Measurements from ENCODE around the gene SMS. TPM values are rescaled to one million over a fixed set of nuclear protein-coding genes. Genes with fewer than 3 reads are reported as not detected.

The SMS gene
- total RNA-seq, 2 experiments from 2014 or later: 89.0 to 91.8 TPM

GRCh38 chrX:21970326-21970725 lies 29.8 kb downstream of the SMS start:
- ChIA-PET CTCF (no interaction called here), POLR2A (no interaction called here)
- no peak overlapping the region for H3K4me3 Mint-ChIP-seq
- H3K9me3 Mint-ChIP-seq (ENCODE audit: insufficient read depth): no peaks in the 10 kb centered on the region
- ATAC-seq: no peak
- peaks cover 32% of the 10 kb centered on the region for H3K4me1 Mint-ChIP-seq (ENCODE audit: low read depth)
- no peak overlapping the region for H3K27ac Mint-ChIP-seq
- H3K36me3 Mint-ChIP-seq (ENCODE audit: low read depth): peaks cover 36% of the 10 kb centered on the region
- H3K27me3 Mint-ChIP-seq (ENCODE audit: low read depth): no peaks in the 10 kb centered on the region
- no peak for DNase-seq

- POLR2A ChIA-PET: no interaction called here
- Mint-ChIP-seq H3K9me3 (ENCODE audit: insufficient read depth) (no peaks in the 10 kb centered on the region), H3K36me3 (ENCODE audit: low read depth) (peaks cover 42% of the 10 kb centered on the region), H3K27me3 (ENCODE audit: low read depth) (no peaks in the 10 kb centered on the region), H3K4me1 (ENCODE audit: low read depth) (peaks cover 35% of the 10 kb centered on the region), H3K27ac (peak overlapping the region; percentile 95), H3K4me3 (no peak overlapping the region)
- CTCF ChIA-PET: interaction anchor here (0.6 to 4.6 kb wide), 4 partner anchors 13 to 133 kb away, joined by 3 to 36 read pairs (median 12); partner anchors contain the start of gene MBTPS2
- DNase-seq (no peak), ATAC-seq (no peak)
Observed at GRCh38 chrX:21972046-21972445, 31.5 kb downstream of the SMS start.

- Mint-ChIP-seq H3K27me3 (ENCODE audit: low read depth) (no peaks in the 10 kb centered on the region), H3K9me3 (ENCODE audit: insufficient read depth) (no peaks in the 10 kb centered on the region), H3K4me3 (peak overlapping the region; percentile 36), H3K36me3 (ENCODE audit: low read depth) (peaks cover 41% of the 10 kb centered on the region), H3K27ac (peak overlapping the region; percentile 95), H3K4me1 (ENCODE audit: low read depth) (peaks cover 35% of the 10 kb centered on the region)
- ChIA-PET POLR2A (interaction anchor here (2.0 kb wide), 1 partner anchor 132 kb away, joined by 5 read pairs; no protein-coding TSS in a partner anchor), CTCF (interaction anchor here (0.6 to 4.6 kb wide), 6 partner anchors 12 to 163 kb away, joined by 3 to 36 read pairs (median 4); partner anchors contain the start of gene MBTPS2)
- DNase-seq (peak; percentile 66), ATAC-seq (peak; percentile 89)
Observed at GRCh38 chrX:21972721-21973120, 32.2 kb downstream of the SMS start.

GRCh38 chrX:21973321-21974010 lies 33.0 kb downstream of the SMS start:
- DNase-seq (no peak), ATAC-seq (no peak)
- Mint-ChIP-seq H3K4me1 (ENCODE audit: low read depth) (peaks cover 35% of the 10 kb centered on the region), H3K4me3 (peak overlapping the region; percentile 68), H3K27ac (peak overlapping the region; percentile 95), H3K36me3 (ENCODE audit: low read depth) (peaks cover 44% of the 10 kb centered on the region), H3K9me3 (ENCODE audit: insufficient read depth) (no peaks in the 10 kb centered on the region), H3K27me3 (ENCODE audit: low read depth) (no peaks in the 10 kb centered on the region)
- CTCF ChIA-PET: interaction anchor here (1.0 to 4.6 kb wide), 6 partner anchors 11 to 448 kb away, joined by 3 to 36 read pairs (median 4); partner anchors contain the start of gene MBTPS2
- POLR2A ChIA-PET: interaction anchor here (1.6 to 2.0 kb wide), 2 partner anchors 32 to 133 kb away, joined by 3 to 5 read pairs; no protein-coding TSS in a partner anchor

GRCh38 chrX:21974011-21974385 lies 33.5 kb downstream of the SMS start:
- Mint-ChIP-seq H3K27me3 (ENCODE audit: low read depth) (no peaks in the 10 kb centered on the region), H3K4me3 (peak overlapping the region; percentile 68), H3K4me1 (ENCODE audit: low read depth) (peaks cover 35% of the 10 kb centered on the region), H3K9me3 (ENCODE audit: insufficient read depth) (no peaks in the 10 kb centered on the region), H3K27ac (peak overlapping the region; percentile 95), H3K36me3 (ENCODE audit: low read depth) (peaks cover 45% of the 10 kb centered on the region)
- ChIA-PET CTCF (interaction anchor here (0.9 to 4.6 kb wide), 7 partner anchors 11 to 448 kb away, joined by 3 to 36 read pairs (median 3); partner anchors contain the start of gene MBTPS2), POLR2A (interaction anchor here (1.6 to 2.0 kb wide), 2 partner anchors 33 to 134 kb away, joined by 3 to 5 read pairs; no protein-coding TSS in a partner anchor)
- no peak for DNase-seq
- peak; percentile 62 for ATAC-seq

- ChIA-PET CTCF (interaction anchor here (4.6 kb wide), 1 partner anchor 10 kb away, joined by 36 read pairs; no protein-coding TSS in a partner anchor), POLR2A (interaction anchor here (1.6 kb wide), 1 partner anchor 34 kb away, joined by 3 read pairs; no protein-coding TSS in a partner anchor)
- H3K27me3 Mint-ChIP-seq (ENCODE audit: low read depth): no peaks in the 10 kb centered on the region
- no peak overlapping the region for H3K4me3 Mint-ChIP-seq
- peaks cover 45% of the 10 kb centered on the region for H3K36me3 Mint-ChIP-seq (ENCODE audit: low read depth)
- H3K9me3 Mint-ChIP-seq (ENCODE audit: insufficient read depth): no peaks in the 10 kb centered on the region
- ATAC-seq (no peak), DNase-seq (no peak)
- H3K4me1 Mint-ChIP-seq (ENCODE audit: low read depth): peaks cover 35% of the 10 kb centered on the region
- H3K27ac Mint-ChIP-seq: no peak overlapping the region
Observed at GRCh38 chrX:21975242-21975641, 34.7 kb downstream of the SMS start.

- no peak overlapping the region for H3K27ac Mint-ChIP-seq
- ChIA-PET POLR2A (no interaction called here), CTCF (interaction anchor here (1.0 to 4.6 kb wide), 2 partner anchors 9 to 137 kb away, joined by 4 to 36 read pairs; partner anchors contain the start of gene MBTPS2)
- H3K36me3 Mint-ChIP-seq (ENCODE audit: low read depth): peaks cover 44% of the 10 kb centered on the region
- H3K27me3 Mint-ChIP-seq (ENCODE audit: low read depth): no peaks in the 10 kb centered on the region
- ATAC-seq (no peak), DNase-seq (no peak)
- H3K4me1 Mint-ChIP-seq (ENCODE audit: low read depth): peaks cover 35% of the 10 kb centered on the region
- no peak overlapping the region for H3K4me3 Mint-ChIP-seq
- H3K9me3 Mint-ChIP-seq (ENCODE audit: insufficient read depth): no peaks in the 10 kb centered on the region
Observed at GRCh38 chrX:21975812-21976211, 35.3 kb downstream of the SMS start.

- peaks cover 16% of the 10 kb centered on the region for H3K4me1 Mint-ChIP-seq (ENCODE audit: low read depth)
- no peaks in the 10 kb centered on the region for H3K27me3 Mint-ChIP-seq (ENCODE audit: low read depth)
- H3K9me3 Mint-ChIP-seq (ENCODE audit: insufficient read depth): no peaks in the 10 kb centered on the region
- ATAC-seq: no peak
- ChIA-PET CTCF (no interaction called here), POLR2A (no interaction called here)
- no peak overlapping the region for H3K27ac Mint-ChIP-seq
- H3K36me3 Mint-ChIP-seq (ENCODE audit: low read depth): peaks cover 37% of the 10 kb centered on the region
- no peak for DNase-seq
- no peak overlapping the region for H3K4me3 Mint-ChIP-seq
Observed at GRCh38 chrX:21978346-21978745, 37.8 kb downstream of the SMS start.

- Mint-ChIP-seq H3K4me1 (ENCODE audit: low read depth) (peaks cover 2% of the 10 kb centered on the region), H3K9me3 (ENCODE audit: insufficient read depth) (no peaks in the 10 kb centered on the region), H3K36me3 (ENCODE audit: low read depth) (peaks cover 29% of the 10 kb centered on the region), H3K27me3 (ENCODE audit: low read depth) (no peaks in the 10 kb centered on the region), H3K27ac (no peak overlapping the region), H3K4me3 (no peak overlapping the region)
- DNase-seq (no peak), ATAC-seq (no peak)
- POLR2A ChIA-PET: no interaction called here
- CTCF ChIA-PET: no interaction called here
Observed at GRCh38 chrX:21982311-21982710, 41.8 kb downstream of the SMS start.

- Mint-ChIP-seq H3K27me3 (ENCODE audit: low read depth) (no peaks in the 10 kb centered on the region), H3K27ac (no peak overlapping the region), H3K4me1 (ENCODE audit: low read depth) (peaks cover 11% of the 10 kb centered on the region), H3K9me3 (ENCODE audit: insufficient read depth) (no peaks in the 10 kb centered on the region), H3K4me3 (no peak overlapping the region), H3K36me3 (ENCODE audit: low read depth) (peaks cover 26% of the 10 kb centered on the region)
- DNase-seq (peak; percentile 74), ATAC-seq (peak; percentile 87)
- ChIA-PET CTCF (interaction anchor here (0.8 to 2.7 kb wide), 35 partner anchors 9 to 1917 kb away, joined by 3 to 36 read pairs (median 4); partner anchors contain the start of gene MBTPS2), POLR2A (no interaction called here)
Observed at GRCh38 chrX:21985332-21985777, 44.8 kb downstream of the SMS start.

- POLR2A ChIA-PET: interaction anchor here (0.6 kb wide), 1 partner anchor 59 kb away, joined by 3 read pairs; no protein-coding TSS in a partner anchor
- H3K4me3 Mint-ChIP-seq: no peak overlapping the region
- H3K27me3 Mint-ChIP-seq (ENCODE audit: low read depth): no peaks in the 10 kb centered on the region
- ATAC-seq: no peak
- CTCF ChIA-PET: interaction anchor here (0.9 to 2.6 kb wide), 5 partner anchors 12 to 1916 kb away, joined by 4 to 14 read pairs (median 6); no protein-coding TSS in a partner anchor
- no peaks in the 10 kb centered on the region for H3K9me3 Mint-ChIP-seq (ENCODE audit: insufficient read depth)
- H3K27ac Mint-ChIP-seq: no peak overlapping the region
- H3K36me3 Mint-ChIP-seq (ENCODE audit: low read depth): peaks cover 34% of the 10 kb centered on the region
- peaks cover 21% of the 10 kb centered on the region for H3K4me1 Mint-ChIP-seq (ENCODE audit: low read depth)
- DNase-seq: no peak
Observed at GRCh38 chrX:21986596-21986995, 46.1 kb downstream of the SMS start.

- H3K27me3 Mint-ChIP-seq (ENCODE audit: low read depth): no peaks in the 10 kb centered on the region
- ATAC-seq (peak; percentile 40), DNase-seq (peak; percentile 39)
- peaks cover 42% of the 10 kb centered on the region for H3K36me3 Mint-ChIP-seq (ENCODE audit: low read depth)
- H3K27ac Mint-ChIP-seq: peak overlapping the region; percentile 57
- CTCF ChIA-PET: interaction anchor here (1.3 to 2.0 kb wide), 3 partner anchors 17 to 150 kb away, joined by 3 to 4 read pairs (median 4); partner anchors contain the start of gene MBTPS2
- H3K9me3 Mint-ChIP-seq (ENCODE audit: insufficient read depth): no peaks in the 10 kb centered on the region
- no peak overlapping the region for H3K4me3 Mint-ChIP-seq
- H3K4me1 Mint-ChIP-seq (ENCODE audit: low read depth): peaks cover 23% of the 10 kb centered on the region
- POLR2A ChIA-PET: no interaction called here
Observed at GRCh38 chrX:21989384-21989783, 48.9 kb downstream of the SMS start.

All from activated CD8-positive, alpha-beta T cell treated with anti-CD3 and anti-CD28 coated beads, Interleukin-2, amount 10 ng/mL, durations not matched to agents 7 days and 5 days (primary cell).